ENCODE results near the gene FBLL1. TPM values are rescaled to one million over a fixed set of nuclear protein-coding genes. Genes with fewer than 3 reads are reported as not detected.

The FBLL1 gene
- total and polyA plus RNA-seq, 9 of the 15 experiments (the other 6 are each of a cell fraction or from before 2014, with no cell fraction given), result not detected

DNA sequence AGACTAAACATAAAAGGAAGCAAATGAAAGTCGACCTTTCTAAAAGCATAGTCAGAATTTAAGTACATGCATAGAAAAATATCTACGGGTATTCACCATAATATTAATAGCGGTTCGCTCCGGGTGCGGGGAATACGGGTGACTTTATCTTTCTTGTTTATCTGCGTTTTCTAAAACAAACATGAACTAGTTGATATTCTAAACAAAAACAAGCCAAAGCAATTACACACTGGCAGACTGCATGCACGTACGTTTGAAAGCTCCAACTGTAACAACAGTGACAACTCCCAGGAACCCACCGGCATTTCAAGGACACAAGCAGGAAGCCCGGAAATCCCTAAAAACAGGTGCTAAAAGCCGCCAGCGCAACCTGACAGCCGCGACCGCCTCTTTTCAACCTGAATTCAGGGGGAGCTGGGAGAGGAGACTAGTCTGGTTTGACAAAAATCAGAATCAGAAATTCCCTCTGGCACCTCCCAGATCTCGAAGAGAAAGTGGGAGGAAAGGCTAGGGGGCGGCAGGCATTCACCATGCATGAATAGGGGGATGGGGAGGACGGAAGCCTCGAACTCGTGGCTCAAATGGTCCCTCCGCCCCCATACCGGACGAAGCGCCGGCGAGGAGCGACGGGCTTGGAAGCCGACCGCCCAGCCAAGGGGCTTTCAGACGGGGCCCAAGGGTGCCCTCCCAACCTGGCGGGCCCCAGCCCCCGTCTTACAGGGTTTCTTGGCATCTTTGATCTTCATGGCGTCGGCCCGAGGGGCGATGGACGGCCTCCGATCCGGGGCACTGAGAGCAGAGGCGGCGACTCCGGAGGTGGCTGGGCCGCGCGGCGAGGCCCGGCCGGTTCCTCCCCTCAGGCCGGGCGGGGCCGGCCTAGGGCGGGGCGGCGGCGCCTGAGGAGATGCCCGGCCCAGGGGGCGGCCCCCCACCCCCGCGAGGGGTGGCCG, 49.7 kb downstream of the FBLL1 start, which contains the start of gene PANK3 (continued):
- TF ChIP-seq, protein P1, sequence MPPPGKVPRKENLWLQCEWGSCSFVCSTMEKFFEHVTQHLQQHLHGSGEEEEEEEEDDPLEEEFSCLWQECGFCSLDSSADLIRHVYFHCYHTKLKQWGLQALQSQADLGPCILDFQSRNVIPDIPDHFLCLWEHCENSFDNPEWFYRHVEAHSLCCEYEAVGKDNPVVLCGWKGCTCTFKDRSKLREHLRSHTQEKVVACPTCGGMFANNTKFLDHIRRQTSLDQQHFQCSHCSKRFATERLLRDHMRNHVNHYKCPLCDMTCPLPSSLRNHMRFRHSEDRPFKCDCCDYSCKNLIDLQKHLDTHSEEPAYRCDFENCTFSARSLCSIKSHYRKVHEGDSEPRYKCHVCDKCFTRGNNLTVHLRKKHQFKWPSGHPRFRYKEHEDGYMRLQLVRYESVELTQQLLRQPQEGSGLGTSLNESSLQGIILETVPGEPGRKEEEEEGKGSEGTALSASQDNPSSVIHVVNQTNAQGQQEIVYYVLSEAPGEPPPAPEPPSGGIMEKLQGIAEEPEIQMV (tag; conservative IDR thresholded peaks at IDR 0.05; ENCODE audit: low read depth), result no peak
- TF ChIP-seq ZBTB17 (CRISPR knock-in tag; IDR thresholded peaks at IDR 0.05) (no peak), ZNF140 (CRISPR knock-in tag; IDR thresholded peaks at IDR 0.05) (no peak), ARHGAP35 (IDR thresholded peaks at IDR 0.05; ENCODE audit: partially characterized antibody) (no peak), TAF1 (IDR thresholded peaks at IDR 0.05; ENCODE audit: control insufficient read depth, extremely low read depth, insufficient read depth, low read length, severe bottlenecking) (peak; percentile 37), PHF20 (IDR thresholded peaks at IDR 0.05; ENCODE audit: partially characterized antibody) (peak; percentile 50), POLR2B (IDR thresholded peaks at IDR 0.05; ENCODE audit: low read depth, partially characterized antibody) (peak; percentile 83), HDGF (IDR thresholded peaks at IDR 0.05) (no peak), SMAD3 (CRISPR knock-in tag; conservative IDR thresholded peaks at IDR 0.05) (no peak), ZNF75A (CRISPR knock-in tag; IDR thresholded peaks at IDR 0.05) (no peak), CHD4 (IDR thresholded peaks at IDR 0.05; ENCODE audit: insufficient read depth, insufficient replicate concordance, low read depth, low read length, poor library complexity, severe bottlenecking) (no peak), ZNF311 (CRISPR knock-in tag; IDR thresholded peaks at IDR 0.05) (no peak), RFX5 (IDR thresholded peaks at IDR 0.05; ENCODE audit: low read depth, low read length) (no peak), OTX1 (CRISPR knock-in tag; IDR thresholded peaks at IDR 0.05) (no peak), MBD2 (IDR thresholded peaks at IDR 0.05; ENCODE audit: borderline replicate concordance, low read depth) (no peak), PRPF4 (IDR thresholded peaks at IDR 0.05; ENCODE audit: insufficient read depth, low read depth, low read length, poor library complexity, severe bottlenecking) (no peak), NFIX (CRISPR knock-in tag; IDR thresholded peaks at IDR 0.05; ENCODE audit: low read depth) (no peak)
- TF ChIP-seq, protein P2, sequence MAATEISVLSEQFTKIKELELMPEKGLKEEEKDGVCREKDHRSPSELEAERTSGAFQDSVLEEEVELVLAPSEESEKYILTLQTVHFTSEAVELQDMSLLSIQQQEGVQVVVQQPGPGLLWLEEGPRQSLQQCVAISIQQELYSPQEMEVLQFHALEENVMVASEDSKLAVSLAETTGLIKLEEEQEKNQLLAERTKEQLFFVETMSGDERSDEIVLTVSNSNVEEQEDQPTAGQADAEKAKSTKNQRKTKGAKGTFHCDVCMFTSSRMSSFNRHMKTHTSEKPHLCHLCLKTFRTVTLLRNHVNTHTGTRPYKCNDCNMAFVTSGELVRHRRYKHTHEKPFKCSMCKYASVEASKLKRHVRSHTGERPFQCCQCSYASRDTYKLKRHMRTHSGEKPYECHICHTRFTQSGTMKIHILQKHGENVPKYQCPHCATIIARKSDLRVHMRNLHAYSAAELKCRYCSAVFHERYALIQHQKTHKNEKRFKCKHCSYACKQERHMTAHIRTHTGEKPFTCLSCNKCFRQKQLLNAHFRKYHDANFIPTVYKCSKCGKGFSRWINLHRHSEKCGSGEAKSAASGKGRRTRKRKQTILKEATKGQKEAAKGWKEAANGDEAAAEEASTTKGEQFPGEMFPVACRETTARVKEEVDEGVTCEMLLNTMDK (IDR thresholded peaks at IDR 0.05; ENCODE audit: borderline replicate concordance, insufficient read depth, low read depth, low read length, poor library complexity, severe bottlenecking), result no peak
- TF ChIP-seq, protein P3, sequence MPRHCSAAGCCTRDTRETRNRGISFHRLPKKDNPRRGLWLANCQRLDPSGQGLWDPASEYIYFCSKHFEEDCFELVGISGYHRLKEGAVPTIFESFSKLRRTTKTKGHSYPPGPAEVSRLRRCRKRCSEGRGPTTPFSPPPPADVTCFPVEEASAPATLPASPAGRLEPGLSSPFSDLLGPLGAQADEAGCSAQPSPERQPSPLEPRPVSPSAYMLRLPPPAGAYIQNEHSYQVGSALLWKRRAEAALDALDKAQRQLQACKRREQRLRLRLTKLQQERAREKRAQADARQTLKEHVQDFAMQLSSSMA (CRISPR knock-in tag; IDR thresholded peaks at IDR 0.05), result no peak
- TF ChIP-seq, protein P4, sequence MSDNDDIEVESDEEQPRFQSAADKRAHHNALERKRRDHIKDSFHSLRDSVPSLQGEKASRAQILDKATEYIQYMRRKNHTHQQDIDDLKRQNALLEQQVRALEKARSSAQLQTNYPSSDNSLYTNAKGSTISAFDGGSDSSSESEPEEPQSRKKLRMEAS (CRISPR knock-in tag; IDR thresholded peaks at IDR 0.05), result no peak
- TF ChIP-seq, protein P5, sequence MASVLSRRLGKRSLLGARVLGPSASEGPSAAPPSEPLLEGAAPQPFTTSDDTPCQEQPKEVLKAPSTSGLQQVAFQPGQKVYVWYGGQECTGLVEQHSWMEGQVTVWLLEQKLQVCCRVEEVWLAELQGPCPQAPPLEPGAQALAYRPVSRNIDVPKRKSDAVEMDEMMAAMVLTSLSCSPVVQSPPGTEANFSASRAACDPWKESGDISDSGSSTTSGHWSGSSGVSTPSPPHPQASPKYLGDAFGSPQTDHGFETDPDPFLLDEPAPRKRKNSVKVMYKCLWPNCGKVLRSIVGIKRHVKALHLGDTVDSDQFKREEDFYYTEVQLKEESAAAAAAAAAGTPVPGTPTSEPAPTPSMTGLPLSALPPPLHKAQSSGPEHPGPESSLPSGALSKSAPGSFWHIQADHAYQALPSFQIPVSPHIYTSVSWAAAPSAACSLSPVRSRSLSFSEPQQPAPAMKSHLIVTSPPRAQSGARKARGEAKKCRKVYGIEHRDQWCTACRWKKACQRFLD (CRISPR knock-in tag; IDR thresholded peaks at IDR 0.05), result peak; percentile 3; the same call in 1 of the 2 replicates

Measured in K562 (cell line).